ENCODE results near the gene REXO5. TPM values are rescaled to one million over a fixed set of nuclear protein-coding genes. Genes with fewer than 3 reads are reported as not detected.

REXO5 gene
- total RNA-seq, 1 experiment from 2014 or later, result 6.7 TPM

DNA sequence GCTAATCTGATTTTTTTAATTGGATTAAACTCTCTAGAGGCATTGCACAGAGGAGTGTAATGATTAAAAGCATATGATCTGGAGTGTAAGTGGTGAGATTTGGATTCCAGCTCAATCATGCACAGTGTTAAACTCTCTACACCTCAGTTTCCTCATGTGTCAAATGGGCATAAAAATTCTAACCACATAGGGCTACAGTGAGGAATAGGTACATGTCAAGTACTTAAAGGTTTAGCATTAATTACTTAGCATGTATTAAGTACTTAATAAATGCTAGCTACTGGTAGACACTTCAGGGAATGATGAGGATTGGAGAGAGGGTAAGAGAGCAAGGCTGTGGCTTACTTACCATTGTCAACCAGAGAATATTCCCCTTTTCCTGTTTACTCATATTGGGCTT, 17.2 kb upstream of the REXO5 start:
- Histone ChIP-seq H3K56ac (ENCODE audit: insufficient read length, low read depth, low read length) (no peak overlapping the region), H2BK15ac (ENCODE audit: low read depth, low read length) (no peak overlapping the region), H3K27ac (ENCODE audit: insufficient read length, low read depth, low read length) (no peak overlapping the region), H4K91ac (ENCODE audit: insufficient read length, low read depth, low read length) (no peak overlapping the region), H3K23me2 (ENCODE audit: insufficient read length, low read depth, low read length, poor library complexity, severe bottlenecking) (no peaks in the 10 kb centered on the region), H2AFZ (ENCODE audit: low read length) (no peak overlapping the region), H4K20me1 (ENCODE audit: control insufficient read depth, insufficient read depth, insufficient read length) (no peaks in the 10 kb centered on the region), H2AK5ac (ENCODE audit: insufficient read length, low read length) (no peak overlapping the region), H3K79me1 (ENCODE audit: insufficient read depth, low read depth, low read length, poor library complexity, severe bottlenecking) (no peaks in the 10 kb centered on the region), H3K4me1 (ENCODE audit: insufficient read depth, low read length) (no peaks in the 10 kb centered on the region), H2BK120ac (ENCODE audit: low read depth, low read length, poor library complexity, severe bottlenecking) (no peak overlapping the region), H3K14ac (ENCODE audit: insufficient read depth, low read length) (no peak overlapping the region), H4K8ac (replicated peaks; ENCODE audit: insufficient read length, low read depth, low read length) (no peak overlapping the region), H2BK5ac (ENCODE audit: insufficient read length, low read length) (no peak overlapping the region), H3K4ac (ENCODE audit: low read depth, low read length) (no peak overlapping the region), H3K23ac (ENCODE audit: insufficient read length, low read depth, low read length) (no peak overlapping the region), H3K9me3 (ENCODE audit: control insufficient read depth, low read depth, low read length) (no peaks in the 10 kb centered on the region), H3K9ac (ENCODE audit: extremely low read depth, insufficient read length, low read length) (no peak overlapping the region), H2BK20ac (ENCODE audit: low read depth, low read length, poor library complexity, severe bottlenecking) (no peak overlapping the region), H3K27me3 (ENCODE audit: insufficient read depth, low read length) (no peaks in the 10 kb centered on the region), H4K5ac (ENCODE audit: insufficient read length, low read depth, low read length) (no peak overlapping the region), H2BK12ac (ENCODE audit: insufficient read length, low read depth, low read length) (no peak overlapping the region), H3K79me2 (ENCODE audit: insufficient read depth, low read length) (no peaks in the 10 kb centered on the region), H3K18ac (ENCODE audit: insufficient read length, low read depth, low read length) (no peak overlapping the region), H3K4me2 (ENCODE audit: insufficient read depth, insufficient read length, low read length) (no peak overlapping the region), H3T11ph (ENCODE audit: low read length) (no peak overlapping the region)
- DNase-seq, result no peak
- Mint-ChIP-seq H3K27me3 (ENCODE audit: low read depth) (no peaks in the 10 kb centered on the region), H3K4me3 (no peak overlapping the region), H3K27ac (no peak overlapping the region), H3K4me1 (peaks cover 11 to 17% of the 10 kb centered on the region in 2 experiments), H3K9me3 (no peaks in the 10 kb centered on the region), H3K36me3 (ENCODE audit: insufficient read depth in 1 of 3, low read depth in 3 of 3) (no peaks in the 10 kb centered on the region)
- TF ChIP-seq, protein P1, sequence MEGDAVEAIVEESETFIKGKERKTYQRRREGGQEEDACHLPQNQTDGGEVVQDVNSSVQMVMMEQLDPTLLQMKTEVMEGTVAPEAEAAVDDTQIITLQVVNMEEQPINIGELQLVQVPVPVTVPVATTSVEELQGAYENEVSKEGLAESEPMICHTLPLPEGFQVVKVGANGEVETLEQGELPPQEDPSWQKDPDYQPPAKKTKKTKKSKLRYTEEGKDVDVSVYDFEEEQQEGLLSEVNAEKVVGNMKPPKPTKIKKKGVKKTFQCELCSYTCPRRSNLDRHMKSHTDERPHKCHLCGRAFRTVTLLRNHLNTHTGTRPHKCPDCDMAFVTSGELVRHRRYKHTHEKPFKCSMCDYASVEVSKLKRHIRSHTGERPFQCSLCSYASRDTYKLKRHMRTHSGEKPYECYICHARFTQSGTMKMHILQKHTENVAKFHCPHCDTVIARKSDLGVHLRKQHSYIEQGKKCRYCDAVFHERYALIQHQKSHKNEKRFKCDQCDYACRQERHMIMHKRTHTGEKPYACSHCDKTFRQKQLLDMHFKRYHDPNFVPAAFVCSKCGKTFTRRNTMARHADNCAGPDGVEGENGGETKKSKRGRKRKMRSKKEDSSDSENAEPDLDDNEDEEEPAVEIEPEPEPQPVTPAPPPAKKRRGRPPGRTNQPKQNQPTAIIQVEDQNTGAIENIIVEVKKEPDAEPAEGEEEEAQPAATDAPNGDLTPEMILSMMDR (conservative IDR thresholded peaks at IDR 0.05), result no peak

Measured in H9 (cell line).